ENCODE measurements around the gene STMN3. TPM values are rescaled to one million over a fixed set of nuclear protein-coding genes. Genes with fewer than 3 reads are reported as not detected.

The STMN3 gene
- total and polyA plus RNA-seq, 2 of the 8 experiments (the other 6 are each of a cell fraction or from before 2014, with no cell fraction given): 51.5 to 63.1 TPM

- CTCF ChIA-PET (ENCODE audit: partially characterized antibody): interaction anchor here (0.9 kb wide), 1 partner anchor 46 kb away, joined by 3 read pairs; no protein-coding TSS in a partner anchor
- POLR2A ChIA-PET (ENCODE audit: partially characterized antibody): interaction anchor here (1.2 to 1.4 kb wide), 2 partner anchors 38 to 43 kb away, joined by 3 read pairs; no protein-coding TSS in a partner anchor
- peaks cover 0 to 9% of the 10 kb centered on the region in 2 experiments; a peak in 1 of 4 replicates for H3K79me2 ChIP-seq (ENCODE audit: control insufficient read depth in 1 of 2, insufficient read depth in 2 of 2, low read length in 2 of 2)
- no peak for TF ChIP-seq SRF (IDR thresholded peaks at IDR 0.05; ENCODE audit: low read depth, low read length)
These were observed 7.4 kb upstream of the STMN3 start for GRCh38 chr20:63660622-63661021.

More at GRCh38 chr20:63660622-63661021, 7.4 kb upstream of the STMN3 start:
- Histone ChIP-seq H4K8ac (ENCODE audit: extremely low read depth, insufficient read depth, low read length) (no peak overlapping the region; the same call in 1 of the 2 replicates), H3K23me2 (ENCODE audit: low read depth, low read length) (peaks cover 9% of the 10 kb centered on the region), H3K56ac (replicated peaks; ENCODE audit: insufficient read length, low read depth, low read length) (no peak overlapping the region), H3K27ac (ENCODE audit: low read depth, low read length) (no peak overlapping the region), H3K9me3 (ENCODE audit: insufficient read depth in 2 of 2, low read depth in 1 of 2, low read length in 1 of 2) (no peaks in the 10 kb centered on the region), H2BK20ac (ENCODE audit: low read length) (no peak overlapping the region), H3K4me3 (ENCODE audit: extremely low read depth in 1 of 4, insufficient read depth in 2 of 4, low read depth in 3 of 4, low read length in 4 of 4) (no peak overlapping the region), H3K18ac (ENCODE audit: extremely low read depth, low read length) (no peak overlapping the region), H3K36me3 (ENCODE audit: control insufficient read depth in 2 of 4, insufficient read depth in 4 of 4, low read length in 3 of 4) (peaks cover 0 to 15% (median 4%) of the 10 kb centered on the region in 4 experiments; a peak in 4 of 8 replicates), H3K4ac (replicated peaks; ENCODE audit: insufficient read length, low read depth, low read length) (no peak overlapping the region), H4K20me1 (replicated peaks in 1 of 2; ENCODE audit: control insufficient read depth in 1 of 2, insufficient read depth in 2 of 2, low read length in 2 of 2) (peaks cover 5 to 10% of the 10 kb centered on the region in 2 experiments), H3K27me3 (replicated peaks in 1 of 4; ENCODE audit: control insufficient read depth in 3 of 4, extremely low read depth in 1 of 4, insufficient read depth in 3 of 4, low read length in 3 of 4) (no peaks in the 10 kb centered on the region), H4K91ac (replicated peaks; ENCODE audit: insufficient read length, low read length) (no peak overlapping the region), H3K4me1 (replicated peaks in 1 of 4; ENCODE audit: control insufficient read depth in 3 of 4, insufficient read depth in 4 of 4, low read length in 3 of 4) (peaks cover 0 to 9% (median 6%) of the 10 kb centered on the region in 4 experiments; a peak in 5 of 7 replicates), H4K5ac (ENCODE audit: insufficient read length, low read depth, low read length) (no peak overlapping the region), H3K79me1 (ENCODE audit: low read depth, low read length) (no peaks in the 10 kb centered on the region; the same call in 1 of the 2 replicates), H2BK120ac (replicated peaks; ENCODE audit: low read depth, low read length) (no peak overlapping the region), H3K14ac (ENCODE audit: insufficient read length) (no peak overlapping the region), H2AFZ (ENCODE audit: low read length) (no peak overlapping the region), H2BK5ac (ENCODE audit: low read depth, low read length) (no peak overlapping the region), H2BK12ac (ENCODE audit: low read depth, low read length) (no peak overlapping the region), H3K23ac (ENCODE audit: insufficient read length) (no peak overlapping the region), H3K9ac (replicated peaks in 1 of 4; ENCODE audit: extremely low read depth in 1 of 4, low read depth in 3 of 4, low read length in 3 of 4) (no peak overlapping the region; a peak in 2 of 7 replicates), H3K4me2 (ENCODE audit: insufficient read depth in 1 of 2, low read depth in 2 of 2, low read length in 2 of 2) (no peak overlapping the region), H2AK5ac (ENCODE audit: low read depth, low read length) (no peak overlapping the region), H2BK15ac (ENCODE audit: low read length) (no peak overlapping the region)
- FAIRE-seq (no peak), DNase-seq (ENCODE audit: low read depth in 1 of 2, low spot score in 2 of 2) (no peak)
- 84% methylated on average over 8 of the region's 8 CpGs; no CpG with 5 or more reads in 1 of the 2 experiments for WGBS, 2 experiments (ENCODE audit: extremely low coverage in 1 of 2, insufficient coverage in 1 of 2, insufficient read length in 1 of 2, insufficient replicate concordance in 2 of 2, low coverage in 1 of 2, low lambda C conversion rate in 2 of 2, missing lambda C conversion rate in 1 of 2)

Data from H1 (cell line).